Right renal cortex interstitium (tissue), 3 donors: ENCODE results near the gene TOP3B. TPM values are rescaled to one million over a fixed set of nuclear protein-coding genes. Genes with fewer than 3 reads are reported as not detected.
"Not testable (repeated sequence)": the region's sequence is repeated elsewhere in the genome, so short reads cannot be mapped to it uniquely, and the experiment has no call there.

ENCODE experiments used
- DNase-seq, 3 donors: peaks; one replicate each; pipeline ENCODE4 v3.0.0-alpha.2; 2013; ENCODE audit warnings: low read depth in 3 of 3, low spot score in 2 of 3
- polyA plus RNA-seq, 3 donors: library from polyadenylated mRNA; unstranded; fragments of 120-200 nt; gene quantifications; one replicate each; pipeline ENCODE4 v1.2.1, GENCODE V29; 2013; ENCODE audit not compliant: insufficient read length in 3 of 3

The TOP3B gene
- polyA plus RNA-seq, 3 donors = 22.4 to 27.8 (median 22.9) TPM

DNA sequence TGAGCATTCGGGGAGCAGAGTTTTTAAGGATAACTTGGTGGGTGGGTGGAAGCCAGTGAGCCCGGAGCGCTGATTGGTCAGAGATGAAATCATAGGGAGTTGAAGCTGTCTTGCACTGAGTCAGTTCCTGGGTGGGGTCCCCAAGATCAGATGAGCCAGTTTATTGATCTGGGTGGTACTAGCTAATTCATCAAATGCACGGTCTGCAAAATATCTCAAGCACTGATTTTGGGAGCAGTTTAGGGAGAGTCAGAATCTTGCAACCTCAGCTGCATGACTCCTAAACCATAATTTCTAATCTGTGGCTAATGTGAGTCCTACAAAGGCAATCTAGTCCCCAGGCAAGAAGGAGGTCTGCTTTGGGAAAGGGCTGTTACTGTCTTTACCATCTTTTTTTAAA, 72.2 kb downstream of the TOP3B start:
- DNase-seq = not testable (repeated sequence)

DNA sequence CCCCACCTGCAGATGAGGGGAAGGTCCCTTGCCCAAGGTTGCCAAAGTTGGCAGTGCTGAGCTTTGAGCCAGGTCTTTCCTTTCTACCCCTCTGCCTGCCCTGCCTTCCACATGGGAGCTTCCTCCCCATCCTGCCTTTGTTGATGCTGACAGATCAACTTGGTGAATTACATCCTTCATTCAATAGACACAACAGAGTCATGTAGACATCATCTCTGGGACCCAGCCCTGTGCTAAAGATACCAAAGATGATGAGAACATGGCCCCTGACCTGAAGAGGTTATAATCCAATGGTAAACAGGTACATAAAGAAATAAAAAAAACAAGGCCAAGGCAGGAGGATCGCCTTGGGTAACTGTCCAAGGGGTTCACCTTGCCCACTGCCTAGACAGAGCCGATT, 72.7 kb downstream of the TOP3B start:
- no peak for DNase-seq

DNA sequence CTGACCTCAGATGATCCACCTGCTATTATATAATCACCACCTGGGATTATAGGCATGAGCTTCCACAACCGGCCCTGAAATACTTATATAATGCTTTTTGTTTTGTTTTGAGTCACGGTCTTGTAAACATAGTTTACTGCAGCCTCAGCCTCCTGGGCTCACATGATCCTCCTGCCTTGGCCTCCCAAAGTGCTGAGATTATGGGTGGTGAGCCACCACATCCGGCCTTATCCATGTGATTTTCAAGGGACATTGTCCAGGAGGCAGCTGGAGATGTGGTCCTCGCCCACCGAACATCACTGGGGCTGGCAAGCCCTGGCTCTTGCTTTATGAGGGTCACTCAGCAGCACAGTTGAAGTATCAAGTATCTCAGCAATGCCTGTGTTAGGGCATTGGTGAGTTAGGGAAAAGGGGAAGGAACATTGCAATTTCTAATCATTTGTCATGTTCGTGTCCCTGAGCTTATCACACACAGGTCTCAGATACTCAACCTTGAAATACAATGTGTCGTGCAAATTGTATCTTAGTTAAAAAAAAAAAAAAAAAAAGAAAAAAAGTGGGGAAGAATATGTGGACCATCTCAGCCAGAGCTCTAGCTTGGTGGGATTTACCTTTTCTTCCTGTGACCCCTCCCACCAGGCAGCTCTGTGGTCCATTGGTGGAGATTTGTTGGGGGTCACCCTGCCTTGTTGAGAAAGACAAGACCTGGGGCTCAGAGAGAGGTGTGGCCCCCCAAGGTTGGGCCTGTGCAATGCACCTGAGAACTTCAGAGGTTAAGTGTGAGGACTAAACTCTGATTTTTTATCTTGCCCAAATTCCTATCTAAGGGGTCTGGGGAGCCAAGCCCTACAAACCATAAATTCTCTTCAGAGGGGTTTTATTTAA, 74.7 kb downstream of the TOP3B start:
- no peak for DNase-seq

Other genes starting within 250 kb of the TOP3B start
- 10 to 100 TPM; 12.3 to 14.5 (median 13.2) TPM for gene YPEL1, start 247.0 kb downstream of the TOP3B start, polyA plus RNA-seq
- gene MAPK1, start 115.1 kb downstream of the TOP3B start, polyA plus RNA-seq = 100 to 1,000 TPM; 126 to 135 (median 135) TPM
- gene PPM1F, start 29.9 kb downstream of the TOP3B start, polyA plus RNA-seq = 10 to 100 TPM; 34.8 to 38.5 (median 36.1) TPM